Putamen (tissue), 1 donor: ENCODE measurements around the gene SH3PXD2A.

Experiments used
- DNase-seq: peaks from one replicate; pipeline ENCODE4 v3.0.0-alpha.2; 2016; ENCODE audit warnings: low spot score

SH3PXD2A gene

GRCh38 chr10:103720964-103721335 lies 134.4 kb downstream of the SH3PXD2A start:
- DNase-seq: no peak

- no peak for DNase-seq
Observed at GRCh38 chr10:103720328-103720963, 134.9 kb downstream of the SH3PXD2A start.

- no peak for DNase-seq
Observed at GRCh38 chr10:103719036-103719435, 136.3 kb downstream of the SH3PXD2A start.

- no peak for DNase-seq
Observed at GRCh38 chr10:103718247-103718620, 137.1 kb downstream of the SH3PXD2A start.

- DNase-seq: no peak
Observed at GRCh38 chr10:103717341-103718246, 137.8 kb downstream of the SH3PXD2A start.

GRCh38 chr10:103716206-103717160 lies 138.9 kb downstream of the SH3PXD2A start:
- peak; percentile 84 for DNase-seq

GRCh38 chr10:103715430-103715829 lies 139.9 kb downstream of the SH3PXD2A start:
- no peak for DNase-seq

GRCh38 chr10:103714232-103714891 lies 141.0 kb downstream of the SH3PXD2A start:
- DNase-seq: no peak

- DNase-seq: no peak
Observed at GRCh38 chr10:103713676-103714075, 141.7 kb downstream of the SH3PXD2A start.

- DNase-seq: peak; percentile 81
Observed at GRCh38 chr10:103712898-103713498, 142.4 kb downstream of the SH3PXD2A start.

GRCh38 chr10:103712146-103712545 lies 143.2 kb downstream of the SH3PXD2A start:
- DNase-seq: no peak

GRCh38 chr10:103711351-103711994 lies 143.9 kb downstream of the SH3PXD2A start:
- no peak for DNase-seq

GRCh38 chr10:103710490-103710889 lies 144.9 kb downstream of the SH3PXD2A start:
- DNase-seq: no peak

- no peak for DNase-seq
Observed at GRCh38 chr10:103709341-103709920, 145.9 kb downstream of the SH3PXD2A start.

- DNase-seq: no peak
Observed at GRCh38 chr10:103708627-103709288, 146.6 kb downstream of the SH3PXD2A start.

- DNase-seq: no peak
Observed at GRCh38 chr10:103707956-103708626, 147.3 kb downstream of the SH3PXD2A start.

GRCh38 chr10:103706762-103707161 lies 148.6 kb downstream of the SH3PXD2A start:
- no peak for DNase-seq

- no peak for DNase-seq
Observed at GRCh38 chr10:103706047-103706446, 149.3 kb downstream of the SH3PXD2A start.
